Measurements from ENCODE around the gene XYLT1.

DNA sequence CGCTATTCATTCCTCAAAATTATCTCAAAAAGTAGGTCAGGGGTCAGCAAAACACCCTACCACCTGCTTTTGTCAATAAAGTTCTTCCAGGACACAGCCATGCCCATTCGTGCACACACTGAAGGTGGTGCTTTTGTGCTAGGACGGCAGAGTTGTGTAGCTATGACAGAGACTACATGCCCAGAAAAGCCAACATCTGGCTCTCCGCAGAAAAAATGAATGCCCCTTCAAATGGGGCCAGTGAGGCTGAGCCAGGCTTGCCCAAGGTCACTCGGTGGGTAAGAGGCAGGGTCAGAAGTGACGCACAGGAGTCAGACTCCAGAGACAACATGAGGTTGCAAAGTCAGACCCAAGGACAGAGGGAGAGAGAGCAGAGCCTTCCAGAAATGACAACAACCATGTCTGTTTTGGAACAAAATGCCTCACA is 200.1 kb downstream of the XYLT1 start:
- TF ChIP-seq, protein P1, sequence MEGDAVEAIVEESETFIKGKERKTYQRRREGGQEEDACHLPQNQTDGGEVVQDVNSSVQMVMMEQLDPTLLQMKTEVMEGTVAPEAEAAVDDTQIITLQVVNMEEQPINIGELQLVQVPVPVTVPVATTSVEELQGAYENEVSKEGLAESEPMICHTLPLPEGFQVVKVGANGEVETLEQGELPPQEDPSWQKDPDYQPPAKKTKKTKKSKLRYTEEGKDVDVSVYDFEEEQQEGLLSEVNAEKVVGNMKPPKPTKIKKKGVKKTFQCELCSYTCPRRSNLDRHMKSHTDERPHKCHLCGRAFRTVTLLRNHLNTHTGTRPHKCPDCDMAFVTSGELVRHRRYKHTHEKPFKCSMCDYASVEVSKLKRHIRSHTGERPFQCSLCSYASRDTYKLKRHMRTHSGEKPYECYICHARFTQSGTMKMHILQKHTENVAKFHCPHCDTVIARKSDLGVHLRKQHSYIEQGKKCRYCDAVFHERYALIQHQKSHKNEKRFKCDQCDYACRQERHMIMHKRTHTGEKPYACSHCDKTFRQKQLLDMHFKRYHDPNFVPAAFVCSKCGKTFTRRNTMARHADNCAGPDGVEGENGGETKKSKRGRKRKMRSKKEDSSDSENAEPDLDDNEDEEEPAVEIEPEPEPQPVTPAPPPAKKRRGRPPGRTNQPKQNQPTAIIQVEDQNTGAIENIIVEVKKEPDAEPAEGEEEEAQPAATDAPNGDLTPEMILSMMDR (conservative IDR thresholded peaks at IDR 0.05; ENCODE audit: low read length): no peak
- no peak for TF ChIP-seq EZH2phosphoT487 (IDR thresholded peaks at IDR 0.05; ENCODE audit: borderline replicate concordance)

All from Loucy (cell line).